Measurements from ENCODE around the gene HHIPL1.

DNA sequence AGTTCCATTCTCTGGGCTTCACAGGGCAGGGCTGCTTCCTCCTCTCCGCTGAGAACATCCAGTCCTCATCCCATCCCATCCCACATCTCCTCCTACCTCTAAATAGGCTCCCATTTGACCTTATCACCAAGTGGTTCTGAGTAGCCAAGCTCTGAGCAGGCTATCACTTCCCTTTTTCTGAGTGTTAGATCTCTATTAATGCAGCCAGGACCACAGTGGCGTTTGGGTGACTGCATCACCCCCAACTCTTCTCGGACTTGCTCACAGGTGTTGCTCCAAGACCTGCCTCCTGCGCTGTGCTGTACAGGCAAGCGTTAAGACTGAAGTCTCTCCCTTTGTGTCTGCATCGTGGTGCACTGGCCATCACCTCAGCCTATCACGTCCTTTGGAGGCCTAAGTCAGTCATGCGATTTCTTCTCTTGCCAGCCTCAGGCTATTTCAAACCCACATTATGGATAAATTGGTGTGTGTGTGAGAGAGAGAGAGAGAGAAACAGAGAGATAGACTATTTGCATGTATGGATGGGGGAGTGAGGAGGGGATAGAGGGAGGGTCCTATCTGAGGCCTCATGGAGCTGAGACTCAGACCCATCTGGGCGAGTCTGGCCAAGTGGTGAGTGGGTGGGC, 12.4 kb upstream of the HHIPL1 start:
- TF ChIP-seq, protein P1, sequence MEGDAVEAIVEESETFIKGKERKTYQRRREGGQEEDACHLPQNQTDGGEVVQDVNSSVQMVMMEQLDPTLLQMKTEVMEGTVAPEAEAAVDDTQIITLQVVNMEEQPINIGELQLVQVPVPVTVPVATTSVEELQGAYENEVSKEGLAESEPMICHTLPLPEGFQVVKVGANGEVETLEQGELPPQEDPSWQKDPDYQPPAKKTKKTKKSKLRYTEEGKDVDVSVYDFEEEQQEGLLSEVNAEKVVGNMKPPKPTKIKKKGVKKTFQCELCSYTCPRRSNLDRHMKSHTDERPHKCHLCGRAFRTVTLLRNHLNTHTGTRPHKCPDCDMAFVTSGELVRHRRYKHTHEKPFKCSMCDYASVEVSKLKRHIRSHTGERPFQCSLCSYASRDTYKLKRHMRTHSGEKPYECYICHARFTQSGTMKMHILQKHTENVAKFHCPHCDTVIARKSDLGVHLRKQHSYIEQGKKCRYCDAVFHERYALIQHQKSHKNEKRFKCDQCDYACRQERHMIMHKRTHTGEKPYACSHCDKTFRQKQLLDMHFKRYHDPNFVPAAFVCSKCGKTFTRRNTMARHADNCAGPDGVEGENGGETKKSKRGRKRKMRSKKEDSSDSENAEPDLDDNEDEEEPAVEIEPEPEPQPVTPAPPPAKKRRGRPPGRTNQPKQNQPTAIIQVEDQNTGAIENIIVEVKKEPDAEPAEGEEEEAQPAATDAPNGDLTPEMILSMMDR (conservative IDR thresholded peaks at IDR 0.05; ENCODE audit: low read length) = no peak
- no peak for TF ChIP-seq EZH2phosphoT487 (IDR thresholded peaks at IDR 0.05; ENCODE audit: borderline replicate concordance, low read depth, low read length)
